Esophagus squamous epithelium (tissue), 4 donors: ENCODE results near the gene NQO1.

Source experiments
- POLR2A ChIP-seq, 4 donors: fragments of 450-650 bp; IDR thresholded peaks; one replicate each; pipeline ENCODE4 v1.6.1; 2017; ENCODE audit warnings: antibody characterized with exemption in 4 of 4, mild to moderate bottlenecking in 4 of 4, moderate library complexity in 3 of 4
- TF ChIP-seq, protein P1 (sequence below), 6 experiments: fragments of 450-650 bp in 4 of 6; fragments of 200-600 bp in 2 of 6; sonication (generic) in 2 of 6; IDR thresholded peaks; one replicate each; pipeline ENCODE4 v1.5.1; 2016 to 2019; ENCODE audit warnings: antibody characterized with exemption in 6 of 6, mild to moderate bottlenecking in 4 of 6, moderate library complexity in 4 of 6

DNA sequence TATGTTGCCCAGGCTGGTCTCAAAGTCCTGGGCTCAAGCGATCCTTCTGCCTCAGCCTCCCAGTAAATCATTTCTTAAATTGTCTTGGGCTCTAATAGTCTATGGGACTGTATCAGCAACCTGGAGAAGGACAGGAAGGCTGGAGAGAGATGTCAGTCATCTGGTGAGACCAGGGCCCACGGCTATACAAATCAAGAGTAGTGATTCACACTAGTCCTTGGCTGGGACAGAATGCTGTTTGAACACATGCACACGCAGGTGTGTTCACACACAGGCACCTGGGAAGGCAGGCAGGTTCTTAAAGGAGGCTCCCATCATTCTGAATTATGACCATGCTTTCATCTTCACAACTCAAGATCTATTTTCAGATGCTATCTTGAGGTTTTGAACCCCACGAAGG, 14.1 kb downstream of the NQO1 start:
- TF ChIP-seq, protein P1, sequence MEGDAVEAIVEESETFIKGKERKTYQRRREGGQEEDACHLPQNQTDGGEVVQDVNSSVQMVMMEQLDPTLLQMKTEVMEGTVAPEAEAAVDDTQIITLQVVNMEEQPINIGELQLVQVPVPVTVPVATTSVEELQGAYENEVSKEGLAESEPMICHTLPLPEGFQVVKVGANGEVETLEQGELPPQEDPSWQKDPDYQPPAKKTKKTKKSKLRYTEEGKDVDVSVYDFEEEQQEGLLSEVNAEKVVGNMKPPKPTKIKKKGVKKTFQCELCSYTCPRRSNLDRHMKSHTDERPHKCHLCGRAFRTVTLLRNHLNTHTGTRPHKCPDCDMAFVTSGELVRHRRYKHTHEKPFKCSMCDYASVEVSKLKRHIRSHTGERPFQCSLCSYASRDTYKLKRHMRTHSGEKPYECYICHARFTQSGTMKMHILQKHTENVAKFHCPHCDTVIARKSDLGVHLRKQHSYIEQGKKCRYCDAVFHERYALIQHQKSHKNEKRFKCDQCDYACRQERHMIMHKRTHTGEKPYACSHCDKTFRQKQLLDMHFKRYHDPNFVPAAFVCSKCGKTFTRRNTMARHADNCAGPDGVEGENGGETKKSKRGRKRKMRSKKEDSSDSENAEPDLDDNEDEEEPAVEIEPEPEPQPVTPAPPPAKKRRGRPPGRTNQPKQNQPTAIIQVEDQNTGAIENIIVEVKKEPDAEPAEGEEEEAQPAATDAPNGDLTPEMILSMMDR (IDR thresholded peaks at IDR 0.05) = no peak
- TF ChIP-seq POLR2A (IDR thresholded peaks at IDR 0.05) = no peak
